RKO (cell line): ENCODE results near the gene RAD23A.
"Not testable (repeated sequence)": the region's sequence is repeated elsewhere in the genome, so short reads cannot be mapped to it uniquely, and the experiment has no call there.

ENCODE experiments used
- DNase-seq: peaks from one replicate; pipeline ENCODE4 v3.0.0-alpha.2; 2016; ENCODE audit warnings: low spot score

Gene RAD23A

DNA sequence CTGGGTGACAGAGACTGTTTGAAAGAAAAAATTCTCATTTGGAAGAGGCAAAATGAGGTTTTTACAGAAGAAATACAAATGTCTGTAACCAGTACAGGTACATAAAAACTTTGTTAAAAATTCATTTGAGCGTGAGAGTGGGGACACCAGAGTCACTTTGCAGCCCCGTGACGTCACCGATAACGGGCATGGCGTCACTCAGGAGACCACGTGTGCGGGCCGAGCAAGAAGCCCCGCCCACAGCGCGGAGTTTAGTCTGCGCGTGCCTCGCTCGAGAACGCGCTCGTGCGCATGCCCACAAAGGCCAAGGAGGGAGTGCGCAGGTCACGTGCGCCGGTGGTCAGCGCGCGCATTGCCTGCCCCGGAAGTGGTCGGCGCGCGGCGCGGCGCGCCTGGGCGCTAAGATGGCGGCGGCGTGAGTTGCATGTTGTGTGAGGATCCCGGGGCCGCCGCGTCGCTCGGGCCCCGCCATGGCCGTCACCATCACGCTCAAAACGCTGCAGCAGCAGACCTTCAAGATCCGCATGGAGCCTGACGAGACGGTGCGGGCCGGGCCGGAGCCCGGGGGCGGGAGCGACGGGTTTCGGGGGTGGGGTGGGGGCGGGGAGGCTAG lies at the start of gene RAD23A:
TSS of gene RAD23A (plus strand) at position 384 of the 613 bp plus-strand sequence. CDS start at position 471, 87 bp downstream.
- peak; percentile 97 for DNase-seq

DNA sequence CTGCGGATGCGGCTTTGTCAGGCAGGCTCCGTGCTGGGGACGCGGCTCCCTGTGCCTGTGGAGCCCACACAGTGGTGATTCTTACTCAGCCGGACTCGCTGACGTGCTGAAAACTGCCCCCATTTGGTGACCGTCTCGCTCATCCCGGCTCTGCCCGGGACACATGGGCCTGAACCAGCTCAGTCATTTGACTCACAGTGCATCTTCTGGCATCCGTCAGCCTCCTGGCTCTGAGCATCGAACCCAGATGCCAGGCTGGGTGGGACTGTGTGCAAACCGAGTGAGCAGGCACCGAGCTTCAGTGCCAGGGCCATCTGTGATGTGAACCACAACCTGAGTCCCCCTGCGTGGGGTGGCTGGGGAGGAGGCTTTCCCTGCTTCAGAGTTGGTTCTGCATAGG lies 49.2 kb upstream of the RAD23A start:
- no peak for DNase-seq

GRCh38 chr19:12899891-12900518 lies 45.7 kb upstream of the RAD23A start:
- DNase-seq, result no peak

- DNase-seq, result no peak
These were observed 38.5 kb upstream of the RAD23A start for GRCh38 chr19:12907166-12907565.

- no peak for DNase-seq
These were observed 33.1 kb upstream of the RAD23A start for GRCh38 chr19:12912571-12912970.

- no peak for DNase-seq
These were observed 32.6 kb upstream of the RAD23A start for GRCh38 chr19:12913011-12913561.

DNA sequence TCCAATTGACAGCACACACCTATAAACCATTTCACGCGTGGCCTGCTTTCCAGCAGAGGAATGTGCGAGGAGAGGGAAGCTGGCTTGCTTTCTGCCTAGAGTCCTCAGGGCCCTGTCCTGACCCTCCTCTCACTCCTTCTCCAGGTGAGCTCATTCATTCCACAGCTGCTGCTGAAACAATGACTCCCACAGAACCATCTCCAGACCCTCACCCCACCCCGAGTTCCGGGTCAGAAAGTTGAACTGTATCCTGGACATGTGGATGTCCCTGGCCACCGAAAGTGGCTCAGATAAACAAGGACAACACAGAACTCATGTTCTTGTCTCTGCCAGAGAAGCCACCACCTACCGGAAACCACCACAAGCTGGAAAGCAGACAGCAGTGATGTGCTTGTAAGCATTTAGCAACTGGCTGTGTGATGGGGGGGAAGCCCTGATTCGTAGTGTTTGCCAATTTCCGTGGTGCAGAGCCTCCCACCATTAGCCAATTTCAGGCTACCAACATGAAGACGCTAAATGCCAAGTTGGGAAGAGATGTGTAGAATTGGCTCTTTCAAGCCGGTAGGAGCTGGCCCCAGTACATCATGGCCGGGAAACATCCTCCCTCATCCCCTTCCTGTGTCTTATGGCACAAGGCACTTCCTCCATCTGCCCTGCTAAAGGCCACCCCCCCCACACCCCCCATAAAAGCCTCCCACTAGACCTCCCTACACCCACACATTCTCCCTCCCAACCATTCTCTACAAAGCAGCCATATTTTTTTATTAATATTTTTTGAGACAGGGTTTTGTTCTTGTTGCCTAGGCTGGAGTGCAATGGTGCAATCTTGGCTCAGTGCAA lies 31.6 kb upstream of the RAD23A start:
- DNase-seq, result no peak

DNA sequence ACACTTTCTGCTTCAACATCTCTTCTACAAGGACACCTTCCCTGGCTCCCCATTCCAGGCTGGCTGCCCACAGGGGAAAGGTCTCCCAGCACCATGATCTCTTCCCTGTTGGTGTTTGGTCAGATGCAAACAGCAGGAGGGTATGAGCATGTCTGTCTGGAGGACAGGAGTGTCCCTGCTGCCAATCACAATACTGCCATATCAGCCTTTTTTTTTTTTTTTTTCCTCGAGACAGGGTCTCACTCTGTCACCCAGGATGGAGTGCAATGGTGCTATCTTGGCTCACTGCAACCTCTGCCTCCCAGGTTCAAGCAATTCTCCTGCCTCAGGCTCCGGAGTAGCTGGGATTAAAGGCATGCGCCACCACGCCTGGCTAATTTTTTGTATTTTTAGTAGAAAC lies 29.8 kb upstream of the RAD23A start:
- not testable (repeated sequence) for DNase-seq

DNA sequence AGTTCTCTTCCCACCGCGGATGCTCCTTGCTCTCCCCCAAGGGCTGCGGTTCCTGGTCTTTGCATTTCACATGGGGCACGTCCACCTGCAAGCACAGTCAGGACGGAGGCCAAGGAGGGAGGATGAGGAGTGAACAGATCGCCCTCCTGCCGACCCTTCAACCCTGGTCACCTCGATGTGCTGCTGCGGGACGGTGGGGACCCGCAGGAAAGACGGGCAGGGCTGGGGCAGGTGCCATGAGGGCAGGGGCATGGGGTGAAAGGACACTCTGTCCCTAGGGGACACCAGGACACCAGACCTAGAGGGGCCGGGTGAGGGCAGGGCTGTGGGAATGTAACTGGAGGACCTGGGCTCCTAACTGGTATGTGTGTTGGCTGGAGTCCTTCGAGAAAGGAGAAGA lies 27.4 kb upstream of the RAD23A start:
- DNase-seq, result no peak

- DNase-seq, result no peak
These were observed 24.6 kb upstream of the RAD23A start for GRCh38 chr19:12921047-12921446.

GRCh38 chr19:12922959-12923358 lies 22.7 kb upstream of the RAD23A start:
- no peak for DNase-seq

DNA sequence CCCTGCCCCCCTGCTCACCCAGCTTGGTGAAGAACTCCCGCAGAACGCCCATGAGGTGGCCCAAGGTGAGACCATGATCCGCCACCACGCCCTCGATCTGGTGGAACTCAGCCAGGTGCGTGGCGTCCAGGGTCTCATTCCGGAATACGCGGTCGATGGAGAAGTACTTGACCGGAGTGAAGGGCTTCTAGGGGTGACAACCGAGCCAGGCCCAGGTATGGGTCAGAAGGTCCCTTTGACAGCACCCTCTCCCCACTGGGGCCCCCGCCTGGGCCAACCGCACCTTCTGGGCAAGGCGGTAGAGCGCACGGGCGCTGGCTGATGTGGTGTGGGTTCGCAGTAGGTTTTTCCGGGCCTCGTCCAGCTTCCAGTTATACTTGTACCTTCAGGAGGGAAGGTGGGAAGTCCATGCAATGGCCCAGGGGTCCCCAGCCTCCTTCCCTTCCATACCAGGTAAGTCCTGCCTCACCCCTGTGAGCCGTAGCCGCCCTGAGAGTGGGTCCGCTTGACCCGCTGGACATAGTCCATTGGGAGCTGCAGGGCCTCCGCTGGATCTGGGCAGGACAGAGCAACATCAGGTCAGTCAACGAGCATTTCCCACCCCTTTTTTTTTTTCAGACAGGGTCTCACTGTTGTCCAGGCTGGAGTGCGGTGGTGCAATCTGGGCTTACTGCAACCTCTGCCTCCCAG lies 20.9 kb upstream of the RAD23A start:
- no peak for DNase-seq

- no peak for DNase-seq
These were observed 15.5 kb upstream of the RAD23A start for GRCh38 chr19:12930002-12930645.

GRCh38 chr19:12932392-12933286 lies 13.0 kb upstream of the RAD23A start:
- no peak for DNase-seq

DNA sequence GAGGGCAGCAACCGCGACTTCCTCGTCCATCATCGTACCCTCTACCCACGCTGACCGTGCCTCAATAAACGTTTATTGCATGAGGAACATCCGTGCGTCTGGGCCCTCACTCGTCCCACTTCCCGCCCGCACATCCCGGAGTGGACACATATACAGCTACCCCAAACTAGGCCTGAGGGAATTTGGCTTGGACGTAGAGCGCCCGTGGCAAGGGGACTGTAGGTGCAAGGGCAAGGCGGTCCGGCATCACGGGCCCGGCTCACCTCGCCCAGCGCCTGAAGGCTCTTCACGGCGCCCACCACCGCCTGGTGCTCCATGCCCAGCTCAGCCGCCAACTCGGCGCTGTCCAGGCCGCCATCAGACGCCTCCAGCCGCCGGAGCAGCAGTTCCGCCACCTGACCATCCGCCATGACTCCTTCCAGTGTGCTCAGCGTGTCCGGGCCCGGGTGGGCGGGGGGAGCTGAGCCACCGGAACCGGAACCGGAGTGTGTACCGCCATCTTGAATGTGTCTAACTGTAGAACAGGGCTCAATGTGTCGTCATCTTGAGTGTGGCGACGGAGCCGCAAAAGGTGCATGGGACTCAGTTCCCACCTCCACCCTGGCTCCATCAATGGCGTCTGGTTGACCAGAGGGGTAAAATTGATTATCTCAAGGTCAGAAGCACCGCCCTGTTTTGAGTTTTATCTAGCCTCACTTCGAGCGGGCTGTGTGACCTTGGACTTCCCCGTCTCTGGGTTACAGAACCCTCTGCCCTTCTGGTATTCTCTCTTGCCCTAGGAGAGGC lies 12.2 kb upstream of the RAD23A start, which contains the start of gene FARSA:
TSS of gene FARSA (minus strand) at position 425 of the 786 bp plus-strand sequence. CDS start at position 410, 15 bp downstream.
- peak; percentile 94 for DNase-seq

DNA sequence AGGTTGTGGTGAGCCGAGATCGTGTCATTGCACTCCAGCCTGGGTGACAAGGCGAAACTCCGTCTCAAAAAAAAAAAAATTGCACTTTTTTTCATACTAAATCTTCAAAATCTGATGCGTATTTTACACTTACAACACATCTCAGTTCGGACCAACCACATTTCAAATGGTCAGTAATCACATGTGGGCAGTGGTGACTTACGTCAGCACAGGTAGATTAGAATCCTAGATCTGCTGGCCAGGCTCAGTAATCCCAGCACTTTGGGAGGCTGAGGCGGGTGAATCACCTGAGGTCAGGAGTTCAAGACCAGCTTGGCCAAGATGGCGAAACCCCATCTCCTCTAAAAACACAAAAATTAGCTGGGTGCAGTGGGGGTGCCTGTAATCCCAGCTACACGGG lies 10.6 kb upstream of the RAD23A start:
- DNase-seq, result no peak

DNA sequence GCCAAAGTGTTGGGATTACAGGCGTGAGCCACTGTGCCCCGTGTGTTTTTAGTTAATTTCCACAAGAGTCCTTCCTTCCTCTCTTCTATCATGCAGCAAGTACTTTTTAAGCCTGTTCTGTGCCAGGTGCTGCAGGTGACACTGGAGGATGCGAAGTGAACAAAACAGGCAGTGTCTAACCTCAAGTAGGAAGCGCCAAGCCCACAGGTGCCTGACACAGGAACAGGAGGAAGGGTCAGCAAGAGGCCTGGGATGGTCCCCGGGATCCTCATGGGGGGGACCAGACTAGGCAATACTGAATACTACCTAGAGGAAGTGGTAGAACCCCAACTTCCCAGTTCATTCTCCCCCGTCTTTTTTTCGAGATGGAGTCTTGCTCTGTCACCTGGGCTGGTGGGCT lies 9.1 kb upstream of the RAD23A start:
- DNase-seq, result no peak

- DNase-seq, result no peak
These were observed 8.4 kb upstream of the RAD23A start for GRCh38 chr19:12937093-12937926.
